Tibial artery (tissue), 4 donors: ENCODE measurements around the gene ZNF708.
"Not testable (repeated sequence)": the region's sequence is repeated elsewhere in the genome, so short reads cannot be mapped to it uniquely, and the experiment has no call there.

ENCODE experiments used
- DNase-seq, 2 donors: peaks; one replicate each; pipeline ENCODE4 v3.0.0-alpha.2; 2019
- H3K27ac ChIP-seq, 2 donors: fragments of 200-600 bp; sonication (generic) in 1 of 2; 1 replicate in 1 of 2; 2 replicates in 1 of 2; pipeline ENCODE4 v1.5.1; 2018 to 2019; ENCODE audit warnings: mild to moderate bottlenecking in 1 of 2
- H3K27me3 ChIP-seq, 2 donors: fragments of 200-600 bp; sonication (generic) in 1 of 2; one replicate each; pipeline versions ENCODE4 v1.5.1 to v1.6.0; 2016 to 2019
- H3K36me3 ChIP-seq, 3 donors: fragments of 200-600 bp; sonication (generic) in 2 of 3; one replicate each; pipeline ENCODE4 v1.5.1; 2016 to 2019; ENCODE audit warnings: mild to moderate bottlenecking in 2 of 3
- H3K4me1 ChIP-seq, 4 donors: fragments of 200-600 bp; sonication (generic) in 2 of 4; 1 replicate in 3 of 4; 2 replicates in 1 of 4; pipeline ENCODE4 v1.5.1; 2016 to 2019
- H3K4me3 ChIP-seq, 2 donors: fragments of 200-600 bp; sonication (generic) in 1 of 2; 1 replicate in 1 of 2; 2 replicates in 1 of 2; pipeline ENCODE4 v1.5.1; 2018 to 2019; ENCODE audit warnings: mild to moderate bottlenecking in 2 of 2
- H3K9me3 ChIP-seq, 3 donors: fragments of 200-600 bp; sonication (generic) in 1 of 3; one replicate each; pipeline ENCODE4 v1.5.1; 2016 to 2019
- intact Hi-C: fragments of 100-400 bp; cut with DNase I; formaldehyde crosslinking; loops from one replicate; pipeline ENCODE4 v1.15.0; 2023; ENCODE audit warnings: low total_unique reads
- TF ChIP-seq, protein P1 (sequence below), 2 experiments: fragments of 200-600 bp in 1 of 2; fragments of 450-650 bp in 1 of 2; IDR thresholded peaks; one replicate each; pipeline ENCODE4 v1.5.1; 2017 to 2019; ENCODE audit warnings: antibody characterized with exemption in 2 of 2, mild to moderate bottlenecking in 1 of 2, moderate library complexity in 1 of 2

Gene ZNF708

DNA sequence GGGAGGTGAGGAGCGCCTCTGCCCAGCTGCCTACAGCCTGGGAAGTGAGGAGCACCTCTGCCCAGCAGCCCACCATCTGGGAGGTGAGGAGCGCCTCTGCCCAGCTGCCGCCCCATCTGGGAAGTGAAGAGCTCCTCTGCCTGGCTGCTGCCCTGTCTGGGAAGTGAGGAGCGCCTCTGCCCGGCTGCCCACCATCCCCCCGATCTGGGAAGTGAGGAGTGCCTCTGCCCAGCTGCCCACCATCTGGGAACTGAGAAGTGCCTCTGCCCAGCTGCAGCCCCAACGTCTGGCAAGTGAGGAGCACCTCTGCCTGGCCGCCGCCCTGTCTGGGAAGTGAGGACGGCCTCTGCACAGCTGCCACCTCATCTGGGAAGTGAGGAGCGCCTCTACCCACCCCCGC lies 64.3 kb downstream of the ZNF708 start:
- peaks cover 0 to 12% (median 9%) of the 10 kb centered on the region in 3 donors for H3K9me3 ChIP-seq
- intact Hi-C loops = no loop called here
- DNase-seq = no peak

DNA sequence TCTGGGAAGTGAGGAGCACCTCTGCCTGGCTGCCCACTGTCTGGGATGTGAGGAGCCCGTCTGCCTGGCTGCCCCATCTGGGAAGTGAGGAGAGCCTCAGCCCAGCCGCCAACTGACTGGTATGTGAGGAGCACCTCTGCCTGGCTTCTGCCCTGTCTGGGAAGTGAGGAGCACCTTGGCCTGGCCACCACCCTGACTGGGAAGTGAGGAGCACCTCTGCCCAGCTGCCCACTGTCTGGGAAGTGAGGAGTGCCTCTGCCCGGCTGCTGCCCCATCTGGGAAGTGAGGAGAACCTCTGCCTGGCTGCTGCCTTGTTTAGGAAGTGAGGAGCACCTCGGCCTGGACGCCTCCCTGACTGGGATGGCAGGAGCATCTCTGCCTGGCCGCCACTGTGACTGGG lies 64.8 kb downstream of the ZNF708 start:
- no peak overlapping the region for H3K27ac ChIP-seq
- peaks cover 0 to 8% (median 7%) of the 10 kb centered on the region in 3 donors for H3K9me3 ChIP-seq
- H3K27me3 ChIP-seq = no peaks in the 10 kb centered on the region
- TF ChIP-seq, protein P1, sequence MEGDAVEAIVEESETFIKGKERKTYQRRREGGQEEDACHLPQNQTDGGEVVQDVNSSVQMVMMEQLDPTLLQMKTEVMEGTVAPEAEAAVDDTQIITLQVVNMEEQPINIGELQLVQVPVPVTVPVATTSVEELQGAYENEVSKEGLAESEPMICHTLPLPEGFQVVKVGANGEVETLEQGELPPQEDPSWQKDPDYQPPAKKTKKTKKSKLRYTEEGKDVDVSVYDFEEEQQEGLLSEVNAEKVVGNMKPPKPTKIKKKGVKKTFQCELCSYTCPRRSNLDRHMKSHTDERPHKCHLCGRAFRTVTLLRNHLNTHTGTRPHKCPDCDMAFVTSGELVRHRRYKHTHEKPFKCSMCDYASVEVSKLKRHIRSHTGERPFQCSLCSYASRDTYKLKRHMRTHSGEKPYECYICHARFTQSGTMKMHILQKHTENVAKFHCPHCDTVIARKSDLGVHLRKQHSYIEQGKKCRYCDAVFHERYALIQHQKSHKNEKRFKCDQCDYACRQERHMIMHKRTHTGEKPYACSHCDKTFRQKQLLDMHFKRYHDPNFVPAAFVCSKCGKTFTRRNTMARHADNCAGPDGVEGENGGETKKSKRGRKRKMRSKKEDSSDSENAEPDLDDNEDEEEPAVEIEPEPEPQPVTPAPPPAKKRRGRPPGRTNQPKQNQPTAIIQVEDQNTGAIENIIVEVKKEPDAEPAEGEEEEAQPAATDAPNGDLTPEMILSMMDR (IDR thresholded peaks at IDR 0.05) = no peak
- no peaks in the 10 kb centered on the region for H3K4me1 ChIP-seq
- intact Hi-C loops = no loop called here
- H3K36me3 ChIP-seq = no peaks in the 10 kb centered on the region
- no peak for DNase-seq
- H3K4me3 ChIP-seq = no peak overlapping the region

More for the DNA sequence above, 64.3 kb downstream of the ZNF708 start:
- H3K27ac ChIP-seq = no peak overlapping the region
- TF ChIP-seq, protein P1 (IDR thresholded peaks at IDR 0.05) = no peak
- H3K4me3 ChIP-seq = no peak overlapping the region
- H3K36me3 ChIP-seq = no peaks in the 10 kb centered on the region
- no peaks in the 10 kb centered on the region for H3K27me3 ChIP-seq
- no peaks in the 10 kb centered on the region for H3K4me1 ChIP-seq

DNA sequence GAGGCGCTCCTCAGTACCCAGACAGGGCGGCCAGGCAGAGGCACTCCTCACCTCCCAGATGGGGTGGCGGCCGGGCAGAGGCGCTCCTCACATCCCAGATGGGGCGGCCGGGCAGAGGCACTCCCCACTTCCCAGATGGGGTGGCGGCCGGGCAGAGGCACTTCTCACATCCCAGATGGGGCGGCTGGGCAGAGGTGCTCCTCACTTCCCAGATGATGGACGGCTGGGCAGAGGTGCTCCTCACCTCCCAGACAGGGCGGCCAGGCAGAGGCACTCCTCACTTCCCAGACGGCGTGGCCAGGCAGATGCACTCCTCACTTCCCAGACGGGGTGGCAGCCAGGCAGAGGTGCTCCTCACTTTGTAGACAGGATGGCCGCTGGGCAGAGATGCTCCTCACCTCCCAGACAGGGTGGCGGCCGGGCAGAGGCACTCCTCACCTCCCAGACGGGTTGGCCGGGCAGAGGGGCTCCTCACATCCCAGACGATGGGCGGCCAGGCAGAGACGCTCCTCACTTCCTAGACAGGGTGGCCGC lies 68.3 kb downstream of the ZNF708 start:
- intact Hi-C loops, DNase-seq, H3K9me3 ChIP-seq, H3K27ac ChIP-seq, H3K36me3 ChIP-seq, H3K4me3 ChIP-seq, H3K4me1 ChIP-seq, H3K27me3 ChIP-seq: not testable (repeated sequence)

DNA sequence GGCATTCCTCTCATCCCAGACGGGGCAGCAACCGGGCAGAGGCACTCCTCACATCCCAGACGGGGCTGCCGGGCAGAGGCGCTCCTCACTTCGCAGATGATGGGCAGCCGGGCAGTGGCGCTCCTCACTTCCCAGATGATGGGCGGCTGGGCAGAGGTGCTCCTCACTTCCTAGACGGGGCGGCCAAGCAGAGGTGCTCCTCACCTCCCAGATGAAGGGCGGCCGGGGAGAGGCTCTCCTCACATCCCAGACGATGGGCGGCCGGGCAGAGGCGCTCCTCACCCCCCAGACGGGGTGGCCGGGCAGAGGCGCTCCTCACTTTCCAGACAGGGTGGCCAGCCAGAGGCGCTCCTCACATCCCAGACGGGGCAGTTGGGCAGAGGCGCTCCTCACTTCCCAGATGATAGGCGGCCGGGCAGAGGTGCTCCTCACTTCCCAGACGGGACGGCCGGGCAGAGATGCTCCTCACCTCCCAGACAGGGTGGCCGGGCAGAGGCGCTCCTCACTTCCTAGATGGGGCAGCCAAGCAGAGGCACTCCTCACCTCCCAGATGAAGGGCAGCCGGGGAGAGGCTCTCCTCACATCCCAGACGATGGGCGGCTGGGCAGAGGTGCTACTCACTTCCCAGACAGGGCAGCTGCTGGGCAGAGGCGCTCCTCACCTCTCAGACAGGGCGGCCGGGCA lies 68.9 kb downstream of the ZNF708 start:
- Histone ChIP-seq H3K9me3 (peaks cover 0 to 5% (median 0%) of the 10 kb centered on the region in 3 donors), H3K36me3 (no peaks in the 10 kb centered on the region), H3K4me3 (no peak overlapping the region), H3K27ac (no peak overlapping the region), H3K4me1 (no peaks in the 10 kb centered on the region), H3K27me3 (no peaks in the 10 kb centered on the region)
- intact Hi-C loops = no loop called here
- TF ChIP-seq, protein P1 (IDR thresholded peaks at IDR 0.05) = no peak
- no peak for DNase-seq

DNA sequence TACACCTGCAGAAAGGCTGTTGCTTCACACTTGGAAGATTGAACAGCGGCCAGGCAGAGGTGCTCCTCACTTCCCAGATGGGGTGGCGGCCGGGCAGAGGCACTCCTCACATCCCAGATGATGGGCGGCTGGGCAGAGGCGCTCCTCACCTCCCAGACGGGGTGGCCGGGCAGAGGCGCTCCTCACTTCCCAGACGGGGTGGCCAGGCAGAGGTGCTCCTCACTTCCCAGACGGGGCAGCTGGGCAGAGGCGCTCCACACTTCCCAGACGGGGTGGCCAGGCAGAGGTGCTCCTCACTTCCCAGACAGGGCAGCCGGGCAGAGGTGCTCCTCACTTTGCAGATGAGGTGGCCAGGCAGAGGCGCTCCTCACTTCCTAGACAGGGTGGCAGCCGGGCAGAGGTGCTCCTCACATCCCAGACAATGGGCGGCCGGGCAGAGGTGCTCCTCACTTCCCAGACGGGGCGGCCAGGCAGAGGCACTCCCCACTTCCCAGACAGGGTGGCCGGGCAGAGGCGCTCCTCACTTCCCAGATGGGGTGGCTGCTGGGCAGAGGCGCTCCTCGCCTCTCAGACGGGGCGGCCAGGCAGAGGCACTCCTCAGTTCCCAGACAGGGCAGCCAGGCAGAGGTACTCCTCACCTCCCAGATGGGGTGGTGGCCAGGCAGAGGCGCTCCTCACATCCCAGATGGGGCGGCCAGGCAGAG lies 69.6 kb downstream of the ZNF708 start:
- H3K27me3 ChIP-seq, DNase-seq, intact Hi-C loops, H3K4me1 ChIP-seq, H3K36me3 ChIP-seq, H3K27ac ChIP-seq, H3K9me3 ChIP-seq, H3K4me3 ChIP-seq: not testable (repeated sequence)

DNA sequence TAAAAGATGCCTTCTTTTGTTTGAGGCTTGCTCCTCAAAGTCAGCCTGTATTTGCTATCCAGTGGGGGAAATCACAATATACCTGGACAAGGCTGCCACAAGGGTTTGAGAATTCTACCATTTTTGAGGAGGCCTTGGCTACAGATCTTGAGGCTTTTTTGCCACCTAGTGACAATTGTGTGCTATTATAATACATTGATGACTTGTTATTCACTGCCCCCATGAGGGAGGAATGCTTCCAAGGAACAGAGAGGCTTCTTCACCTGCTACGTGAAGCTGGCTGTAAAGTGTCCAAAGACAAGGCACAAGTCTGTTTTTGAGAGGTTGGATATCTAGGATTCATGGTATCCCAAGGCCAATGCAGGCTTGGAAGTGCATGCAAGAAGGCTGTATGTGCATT lies 72.5 kb downstream of the ZNF708 start:
- TF ChIP-seq, protein P1 (IDR thresholded peaks at IDR 0.05) = no peak
- no peak overlapping the region for H3K4me3 ChIP-seq
- no peaks in the 10 kb centered on the region for H3K36me3 ChIP-seq
- no peaks in the 10 kb centered on the region for H3K27me3 ChIP-seq
- DNase-seq = no peak
- intact Hi-C loops = no loop called here
- no peaks in the 10 kb centered on the region for H3K9me3 ChIP-seq
- H3K4me1 ChIP-seq = no peaks in the 10 kb centered on the region
- H3K27ac ChIP-seq = no peak overlapping the region
